OCI-LY1 (cell line): ENCODE measurements around the gene PCAT7.
"Not testable (repeated sequence)": the region's sequence is repeated elsewhere in the genome, so short reads cannot be mapped to it uniquely, and the experiment has no call there.

Experiments
- H2AFZ ChIP-seq: fragments of 200-600 bp; sonication (generic), shearing (Covaris generic); 2 replicates; pipeline ENCODE4 v1.6.0; 2014; ENCODE audit warnings: antibody characterized with exemption, mild to moderate bottlenecking, low read length
- H3F3A ChIP-seq: fragments of 200-600 bp; sonication (generic), shearing (Covaris generic); 2 replicates; pipeline ENCODE4 v1.6.0; 2014; ENCODE audit warnings: mild to moderate bottlenecking, antibody characterized with exemption, low read length, moderate library complexity; ENCODE audit not compliant: insufficient read depth
- H3K27ac ChIP-seq: fragments of 200-600 bp; sonication (generic); 2 replicates; pipeline ENCODE4 v1.5.1; 2014; ENCODE audit warnings: low read length, mixed run types, mild to moderate bottlenecking, low read depth; ENCODE audit not compliant: poor library complexity, severe bottlenecking
- H3K27me3 ChIP-seq: fragments of 200-600 bp; sonication (generic); 2 replicates; pipeline ENCODE4 v1.6.0; 2014; ENCODE audit warnings: antibody characterized with exemption, mild to moderate bottlenecking, low read length, moderate library complexity; ENCODE audit not compliant: insufficient read depth
- H3K36me3 ChIP-seq: fragments of 200-600 bp; sonication (generic); 2 replicates; pipeline ENCODE4 v1.6.1; 2014; ENCODE audit warnings: mild to moderate bottlenecking, antibody characterized with exemption, low read length, moderate library complexity, mixed read lengths; ENCODE audit not compliant: insufficient read depth
- H3K4me1 ChIP-seq: fragments of 200-600 bp; sonication (generic); 2 replicates; pipeline ENCODE4 v1.5.1; 2014; ENCODE audit warnings: mild to moderate bottlenecking, low read length, moderate library complexity; ENCODE audit not compliant: insufficient read depth, severe bottlenecking
- H3K4me2 ChIP-seq: fragments of 200-600 bp; sonication (generic), shearing (Covaris generic); 2 replicates; pipeline ENCODE4 v1.6.1; 2014; ENCODE audit warnings: low read length
- H3K4me3 ChIP-seq: fragments of 200-600 bp; sonication (generic); 2 replicates; pipeline ENCODE4 v1.5.1; 2014; ENCODE audit warnings: low read length, low read depth, mild to moderate bottlenecking, mixed read lengths; ENCODE audit not compliant: poor library complexity, severe bottlenecking
- H3K79me2 ChIP-seq: fragments of 200-600 bp; shearing (Covaris generic); 2 replicates; pipeline ENCODE4 v1.6.1; 2016; ENCODE audit warnings: mixed run types, low read length, mixed read lengths; ENCODE audit not compliant: insufficient read depth
- H3K9ac ChIP-seq: fragments of 200-600 bp; sonication (generic), shearing (Covaris generic); 2 replicates; pipeline ENCODE4 v1.6.1; 2014; ENCODE audit warnings: mild to moderate bottlenecking, low read length, mixed read lengths
- H3K9me2 ChIP-seq: fragments of 200-600 bp; sonication (generic), shearing (Covaris generic); 2 replicates; pipeline ENCODE4 v1.6.1; 2014; ENCODE audit warnings: low read depth, mild to moderate bottlenecking, low read length, mixed read lengths
- H3K9me3 ChIP-seq: fragments of 200-600 bp; shearing (Covaris generic); 2 replicates; pipeline ENCODE4 v1.6.1; 2014; ENCODE audit warnings: low read length, mixed read lengths
- H4K20me1 ChIP-seq: fragments of 200-600 bp; sonication (generic), shearing (Covaris generic); 2 replicates; pipeline ENCODE4 v1.6.0; 2016; ENCODE audit warnings: mild to moderate bottlenecking, low read length; ENCODE audit not compliant: insufficient read depth
- CTCF ChIP-seq: fragments of 200-600 bp; sonication (generic), shearing (Covaris generic); IDR thresholded peaks from 2 replicates; pipeline ENCODE4 v1.5.1; 2017; ENCODE audit warnings: mild to moderate bottlenecking, antibody characterized with exemption, low read length, moderate library complexity, mixed read lengths
- EZH2 ChIP-seq: fragments of 200-600 bp; sonication (generic), shearing (Covaris generic); IDR thresholded peaks from 2 replicates; pipeline ENCODE4 v1.8.0; 2017; ENCODE audit warnings: borderline replicate concordance, mixed run types, mild to moderate bottlenecking, antibody characterized with exemption, low read length, moderate library complexity, mixed read lengths

PCAT7 gene

GRCh38 chr9:94560237-94560636 is 5.4 kb downstream of the PCAT7 start:
- TF ChIP-seq CTCF (no peak), EZH2 (no peak)
- H2AFZ ChIP-seq: no peak overlapping the region
- H3K9ac ChIP-seq: no peak overlapping the region
- no peaks in the 10 kb centered on the region for H3K79me2 ChIP-seq
- H3K4me1 ChIP-seq: peaks cover 4% of the 10 kb centered on the region
- H3K4me2 ChIP-seq: no peak overlapping the region
- no peak overlapping the region for H3K4me3 ChIP-seq
- no peaks in the 10 kb centered on the region for H3K36me3 ChIP-seq
- H3K27ac ChIP-seq: no peak overlapping the region
- H3K9me3 ChIP-seq: no peaks in the 10 kb centered on the region
- H3F3A ChIP-seq: no peaks in the 10 kb centered on the region
- H3K27me3 ChIP-seq: no peaks in the 10 kb centered on the region; the same call in 1 of the 2 replicates
- H4K20me1 ChIP-seq: no peaks in the 10 kb centered on the region
- H3K9me2 ChIP-seq: no peaks in the 10 kb centered on the region

- H3K9me2 ChIP-seq: no peaks in the 10 kb centered on the region
- peaks cover 4% of the 10 kb centered on the region for H3K4me1 ChIP-seq
- no peaks in the 10 kb centered on the region for H3K36me3 ChIP-seq
- no peaks in the 10 kb centered on the region for H3F3A ChIP-seq
- no peak overlapping the region for H3K27ac ChIP-seq
- TF ChIP-seq EZH2 (no peak), CTCF (peak; percentile 43; the same call in 1 of the 2 replicates)
- H4K20me1 ChIP-seq: no peaks in the 10 kb centered on the region
- H3K79me2 ChIP-seq: no peaks in the 10 kb centered on the region
- H3K4me2 ChIP-seq: no peak overlapping the region; the same call in 1 of the 2 replicates
- H3K9me3 ChIP-seq: no peaks in the 10 kb centered on the region
- no peak overlapping the region for H2AFZ ChIP-seq
- H3K27me3 ChIP-seq: no peaks in the 10 kb centered on the region; the same call in 1 of the 2 replicates
- no peak overlapping the region for H3K4me3 ChIP-seq
- H3K9ac ChIP-seq: no peak overlapping the region
Measured at GRCh38 chr9:94563548-94563947, 8.7 kb downstream of the PCAT7 start.

DNA sequence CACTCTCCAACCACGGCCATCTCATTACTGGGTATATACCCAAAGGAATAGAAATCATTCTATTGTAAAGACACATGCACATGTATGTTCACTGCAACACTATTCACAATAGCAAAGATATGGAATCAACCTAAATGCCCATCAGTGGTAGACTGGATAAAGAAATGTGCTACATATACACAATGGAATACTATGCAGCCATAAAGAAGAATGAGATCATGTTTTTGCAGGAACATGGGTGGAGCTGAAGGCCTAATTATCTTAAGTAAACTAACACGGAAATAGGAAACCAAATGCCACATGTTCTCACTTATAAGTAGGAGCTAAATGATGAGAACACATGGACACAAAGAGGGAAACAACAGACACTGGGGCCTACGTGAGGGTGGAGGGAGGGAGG is 9.4 kb downstream of the PCAT7 start:
- not testable (repeated sequence) for H3K4me1 ChIP-seq, H3K79me2 ChIP-seq

GRCh38 chr9:94566550-94566949 is 11.7 kb downstream of the PCAT7 start:
- no peaks in the 10 kb centered on the region for H3K36me3 ChIP-seq
- H2AFZ ChIP-seq: no peak overlapping the region
- no peak overlapping the region for H3K27ac ChIP-seq
- no peak for TF ChIP-seq CTCF
- TF ChIP-seq EZH2: no peak
- H3K9me2 ChIP-seq: no peaks in the 10 kb centered on the region
- no peaks in the 10 kb centered on the region for H3K9me3 ChIP-seq
- H4K20me1 ChIP-seq: no peaks in the 10 kb centered on the region
- H3K9ac ChIP-seq: no peak overlapping the region
- H3F3A ChIP-seq: no peaks in the 10 kb centered on the region
- H3K4me3 ChIP-seq: no peak overlapping the region
- H3K4me1 ChIP-seq: peaks cover 4% of the 10 kb centered on the region
- H3K79me2 ChIP-seq: no peaks in the 10 kb centered on the region
- H3K4me2 ChIP-seq: no peak overlapping the region
- H3K27me3 ChIP-seq: no peaks in the 10 kb centered on the region; the same call in 1 of the 2 replicates

More for the DNA sequence above, 9.4 kb downstream of the PCAT7 start:
- not testable (repeated sequence) for H2AFZ ChIP-seq, H3K36me3 ChIP-seq, H3K9me3 ChIP-seq, H3K27ac ChIP-seq, H3K4me2 ChIP-seq, H3K9me2 ChIP-seq, H4K20me1 ChIP-seq, H3K4me3 ChIP-seq, H3F3A ChIP-seq, H3K9ac ChIP-seq, H3K27me3 ChIP-seq
